ENCODE data around the gene RAB11FIP5. TPM values are rescaled to one million over a fixed set of nuclear protein-coding genes. Genes with fewer than 3 reads are reported as not detected.

The RAB11FIP5 gene
- total and polyA plus RNA-seq, 2 experiments from 2014 or later: 4.4 to 16.6 TPM

DNA sequence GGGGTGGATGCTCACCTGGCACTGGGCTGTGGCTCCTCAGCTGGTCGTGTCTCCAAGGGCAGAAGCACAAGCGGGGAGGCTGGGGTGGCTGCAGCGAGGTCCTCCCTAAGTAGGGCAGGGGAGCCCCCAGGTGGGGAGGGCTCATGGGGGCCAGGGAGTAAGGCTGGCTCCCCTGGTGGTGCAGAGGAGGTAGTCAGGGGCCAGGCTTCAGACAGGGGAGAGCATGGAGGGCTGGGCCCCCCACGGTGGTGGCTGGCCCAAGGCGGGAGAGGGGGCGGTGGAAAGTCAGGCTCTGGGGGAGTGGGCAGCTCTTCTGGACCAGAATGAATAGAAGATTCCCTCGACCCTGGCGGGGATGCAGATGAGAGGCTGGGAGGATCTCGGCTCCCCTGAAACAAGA lies 33.1 kb downstream of the RAB11FIP5 start:
- Histone ChIP-seq H3K4me2 (no peak overlapping the region), H3K79me2 (replicated peaks; ENCODE audit: insufficient read depth) (0 out of 2 replicates have a peak, but pooled peaks cover 3% of the 10 kb centered on the region), H3K36me3 (ENCODE audit: insufficient read depth) (no peaks in the 10 kb centered on the region), H3K27me3 (ENCODE audit: insufficient read depth) (no peaks in the 10 kb centered on the region), H3K4me1 (ENCODE audit: insufficient read depth) (peaks cover 11% of the 10 kb centered on the region), H3K4me3 (no peak overlapping the region), H4K20me1 (replicated peaks; ENCODE audit: insufficient read depth) (no peaks in the 10 kb centered on the region; the same call in 1 of the 2 replicates), H3K9me2 (ENCODE audit: insufficient read depth) (no peaks in the 10 kb centered on the region), H3F3A (replicated peaks; ENCODE audit: low read depth) (no peaks in the 10 kb centered on the region), H3K27ac (ENCODE audit: low read depth) (no peak overlapping the region), H2AFZ (no peak overlapping the region)
- Mint-ChIP-seq H3K4me1 (peaks cover 8% of the 10 kb centered on the region), H3K4me3 (no peak overlapping the region), H3K27ac (no peak overlapping the region), H3K9me3 (no peaks in the 10 kb centered on the region), H3K36me3 (ENCODE audit: low read depth) (no peaks in the 10 kb centered on the region; the same call in 2 of the 3 replicates), H3K27me3 (ENCODE audit: insufficient read depth, low read depth, poor library complexity) (peaks cover 12% of the 10 kb centered on the region)
- no peak for DNase-seq (ENCODE audit: low spot score)
- TF ChIP-seq, protein P1, sequence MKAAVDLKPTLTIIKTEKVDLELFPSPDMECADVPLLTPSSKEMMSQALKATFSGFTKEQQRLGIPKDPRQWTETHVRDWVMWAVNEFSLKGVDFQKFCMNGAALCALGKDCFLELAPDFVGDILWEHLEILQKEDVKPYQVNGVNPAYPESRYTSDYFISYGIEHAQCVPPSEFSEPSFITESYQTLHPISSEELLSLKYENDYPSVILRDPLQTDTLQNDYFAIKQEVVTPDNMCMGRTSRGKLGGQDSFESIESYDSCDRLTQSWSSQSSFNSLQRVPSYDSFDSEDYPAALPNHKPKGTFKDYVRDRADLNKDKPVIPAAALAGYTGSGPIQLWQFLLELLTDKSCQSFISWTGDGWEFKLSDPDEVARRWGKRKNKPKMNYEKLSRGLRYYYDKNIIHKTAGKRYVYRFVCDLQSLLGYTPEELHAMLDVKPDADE (IDR thresholded peaks at IDR 0.05): no peak
- TF ChIP-seq JUNB (IDR thresholded peaks at IDR 0.05; ENCODE audit: unreplicated experiment): no peak
- TF ChIP-seq ZNF331 (CRISPR knock-in tag; IDR thresholded peaks at IDR 0.05; ENCODE audit: low read depth): no peak
- no peak for TF ChIP-seq ZNF114 (CRISPR knock-in tag; IDR thresholded peaks at IDR 0.05)
- ATAC-seq: no peak

DNA sequence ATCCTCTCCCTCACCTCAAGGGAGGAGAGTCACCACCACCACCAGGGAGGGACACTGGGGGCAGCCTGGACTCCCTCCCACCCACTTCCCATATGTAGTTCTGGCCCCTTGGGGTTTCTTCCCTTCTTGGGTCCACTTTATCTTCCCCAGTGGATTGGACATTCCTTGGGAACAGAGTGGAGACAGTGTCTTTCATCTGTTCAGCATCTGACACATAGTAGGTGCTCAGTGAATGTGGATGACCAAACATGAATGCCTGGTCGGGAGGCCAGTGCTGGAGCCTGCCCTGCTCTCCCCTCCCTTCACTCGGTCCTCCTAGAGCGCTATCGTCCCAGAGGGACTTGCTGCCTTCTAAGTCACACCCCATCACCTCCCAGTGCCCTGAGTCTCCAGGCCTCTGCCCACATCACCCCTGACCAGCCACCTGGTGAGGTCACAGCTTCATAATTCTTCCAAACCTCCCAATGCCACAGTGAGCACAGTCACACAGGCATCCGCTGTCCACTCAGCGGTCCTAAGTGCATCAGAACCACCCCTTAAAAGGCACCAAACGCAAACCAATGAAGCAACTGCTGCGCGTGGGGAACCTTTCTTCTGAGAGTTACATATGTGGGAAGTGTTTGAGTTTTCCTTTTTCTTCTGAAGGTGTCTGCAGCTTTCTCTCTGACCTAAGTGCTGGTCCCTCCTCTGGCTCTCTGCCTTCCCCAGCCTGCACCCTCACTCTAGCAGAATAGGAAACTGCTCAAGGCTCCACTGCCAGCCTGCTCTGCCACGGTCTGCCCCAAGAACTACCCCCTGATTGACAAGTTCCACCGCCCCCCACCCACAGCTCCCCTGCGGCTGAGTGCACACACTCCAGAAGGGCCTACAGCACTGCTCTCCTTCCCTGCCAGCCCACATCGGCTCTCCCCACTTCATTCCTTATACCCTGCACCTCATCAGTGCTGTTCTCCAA lies 34.0 kb downstream of the RAB11FIP5 start:
- Mint-ChIP-seq H3K4me1 (peaks cover 8% of the 10 kb centered on the region), H3K27me3 (ENCODE audit: insufficient read depth, low read depth, poor library complexity) (peaks cover 12% of the 10 kb centered on the region), H3K36me3 (ENCODE audit: low read depth) (no peaks in the 10 kb centered on the region; the same call in 2 of the 3 replicates), H3K9me3 (no peaks in the 10 kb centered on the region), H3K4me3 (no peak overlapping the region), H3K27ac (no peak overlapping the region)
- no peaks in the 10 kb centered on the region for H3K27me3 ChIP-seq (ENCODE audit: insufficient read depth)
- DNase-seq (ENCODE audit: low spot score) (no peak), ATAC-seq (no peak)
- H3F3A ChIP-seq (replicated peaks; ENCODE audit: low read depth): no peaks in the 10 kb centered on the region
- no peaks in the 10 kb centered on the region for H3K36me3 ChIP-seq (ENCODE audit: insufficient read depth)
- no peak overlapping the region for H3K4me2 ChIP-seq
- H3K4me3 ChIP-seq: no peak overlapping the region
- no peaks in the 10 kb centered on the region; the same call in 1 of the 2 replicates for H4K20me1 ChIP-seq (replicated peaks; ENCODE audit: insufficient read depth)
- no peak overlapping the region for H3K27ac ChIP-seq (ENCODE audit: low read depth)
- H3K79me2 ChIP-seq (replicated peaks; ENCODE audit: insufficient read depth): no peaks in the 10 kb centered on the region
- peaks cover 11% of the 10 kb centered on the region for H3K4me1 ChIP-seq (ENCODE audit: insufficient read depth)
- no peaks in the 10 kb centered on the region for H3K9me2 ChIP-seq (ENCODE audit: insufficient read depth)
- H2AFZ ChIP-seq: no peak overlapping the region
- TF ChIP-seq POLR2AphosphoS5 (IDR thresholded peaks at IDR 0.05; ENCODE audit: low read depth) (no peak), ZNF114 (CRISPR knock-in tag; IDR thresholded peaks at IDR 0.05) (no peak), JUNB (IDR thresholded peaks at IDR 0.05; ENCODE audit: unreplicated experiment) (no peak), ZNF331 (CRISPR knock-in tag; IDR thresholded peaks at IDR 0.05; ENCODE audit: low read depth) (no peak), EZH2phosphoT487 (IDR thresholded peaks at IDR 0.05; ENCODE audit: unreplicated experiment) (no peak), NANOG (IDR thresholded peaks at IDR 0.05; ENCODE audit: borderline replicate concordance) (no peak), CREB1 (CRISPR knock-in tag; IDR thresholded peaks at IDR 0.05; ENCODE audit: low read depth) (no peak)
- TF ChIP-seq, protein P2, sequence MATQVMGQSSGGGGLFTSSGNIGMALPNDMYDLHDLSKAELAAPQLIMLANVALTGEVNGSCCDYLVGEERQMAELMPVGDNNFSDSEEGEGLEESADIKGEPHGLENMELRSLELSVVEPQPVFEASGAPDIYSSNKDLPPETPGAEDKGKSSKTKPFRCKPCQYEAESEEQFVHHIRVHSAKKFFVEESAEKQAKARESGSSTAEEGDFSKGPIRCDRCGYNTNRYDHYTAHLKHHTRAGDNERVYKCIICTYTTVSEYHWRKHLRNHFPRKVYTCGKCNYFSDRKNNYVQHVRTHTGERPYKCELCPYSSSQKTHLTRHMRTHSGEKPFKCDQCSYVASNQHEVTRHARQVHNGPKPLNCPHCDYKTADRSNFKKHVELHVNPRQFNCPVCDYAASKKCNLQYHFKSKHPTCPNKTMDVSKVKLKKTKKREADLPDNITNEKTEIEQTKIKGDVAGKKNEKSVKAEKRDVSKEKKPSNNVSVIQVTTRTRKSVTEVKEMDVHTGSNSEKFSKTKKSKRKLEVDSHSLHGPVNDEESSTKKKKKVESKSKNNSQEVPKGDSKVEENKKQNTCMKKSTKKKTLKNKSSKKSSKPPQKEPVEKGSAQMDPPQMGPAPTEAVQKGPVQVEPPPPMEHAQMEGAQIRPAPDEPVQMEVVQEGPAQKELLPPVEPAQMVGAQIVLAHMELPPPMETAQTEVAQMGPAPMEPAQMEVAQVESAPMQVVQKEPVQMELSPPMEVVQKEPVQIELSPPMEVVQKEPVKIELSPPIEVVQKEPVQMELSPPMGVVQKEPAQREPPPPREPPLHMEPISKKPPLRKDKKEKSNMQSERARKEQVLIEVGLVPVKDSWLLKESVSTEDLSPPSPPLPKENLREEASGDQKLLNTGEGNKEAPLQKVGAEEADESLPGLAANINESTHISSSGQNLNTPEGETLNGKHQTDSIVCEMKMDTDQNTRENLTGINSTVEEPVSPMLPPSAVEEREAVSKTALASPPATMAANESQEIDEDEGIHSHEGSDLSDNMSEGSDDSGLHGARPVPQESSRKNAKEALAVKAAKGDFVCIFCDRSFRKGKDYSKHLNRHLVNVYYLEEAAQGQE (IDR thresholded peaks at IDR 0.05; ENCODE audit: unreplicated experiment): no peak
- TF ChIP-seq, protein P1 (IDR thresholded peaks at IDR 0.05): no peak
- TF ChIP-seq, protein P3, sequence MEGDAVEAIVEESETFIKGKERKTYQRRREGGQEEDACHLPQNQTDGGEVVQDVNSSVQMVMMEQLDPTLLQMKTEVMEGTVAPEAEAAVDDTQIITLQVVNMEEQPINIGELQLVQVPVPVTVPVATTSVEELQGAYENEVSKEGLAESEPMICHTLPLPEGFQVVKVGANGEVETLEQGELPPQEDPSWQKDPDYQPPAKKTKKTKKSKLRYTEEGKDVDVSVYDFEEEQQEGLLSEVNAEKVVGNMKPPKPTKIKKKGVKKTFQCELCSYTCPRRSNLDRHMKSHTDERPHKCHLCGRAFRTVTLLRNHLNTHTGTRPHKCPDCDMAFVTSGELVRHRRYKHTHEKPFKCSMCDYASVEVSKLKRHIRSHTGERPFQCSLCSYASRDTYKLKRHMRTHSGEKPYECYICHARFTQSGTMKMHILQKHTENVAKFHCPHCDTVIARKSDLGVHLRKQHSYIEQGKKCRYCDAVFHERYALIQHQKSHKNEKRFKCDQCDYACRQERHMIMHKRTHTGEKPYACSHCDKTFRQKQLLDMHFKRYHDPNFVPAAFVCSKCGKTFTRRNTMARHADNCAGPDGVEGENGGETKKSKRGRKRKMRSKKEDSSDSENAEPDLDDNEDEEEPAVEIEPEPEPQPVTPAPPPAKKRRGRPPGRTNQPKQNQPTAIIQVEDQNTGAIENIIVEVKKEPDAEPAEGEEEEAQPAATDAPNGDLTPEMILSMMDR (conservative IDR thresholded peaks at IDR 0.05; ENCODE audit: low read depth in 2 of 2): no peak
